GM23338 (cell line): ENCODE results near the gene MAMDC2.

Experiments used
- CTCF ChIP-seq, 2 experiments: fragments of 200-600 bp in 1 of 2; sonication (generic) in 1 of 2; conservative IDR thresholded peaks; 2 replicates each; pipeline versions ENCODE4 v1.5.1 to v1.6.1; 2016 to 2017; ENCODE audit warnings: antibody characterized with exemption in 2 of 2, low read depth in 2 of 2, mild to moderate bottlenecking in 2 of 2, moderate library complexity in 1 of 2
- JUNB ChIP-seq: IDR thresholded peaks from one replicate; pipeline ENCODE4 v1.6.1; 2016; ENCODE audit warnings: antibody characterized with exemption; ENCODE audit not compliant: unreplicated experiment
- POLR2AphosphoS5 ChIP-seq: IDR thresholded peaks from 2 replicates; pipeline ENCODE4 v1.6.1; 2016; ENCODE audit warnings: antibody characterized with exemption, low read depth

GRCh38 chr9:70105147-70105546 lies 61.5 kb downstream of the MAMDC2 start:
- no peak for TF ChIP-seq CTCF (conservative IDR thresholded peaks at IDR 0.05; ENCODE audit: low read depth in 2 of 2)
- no peak for TF ChIP-seq POLR2AphosphoS5
- no peak for TF ChIP-seq JUNB
